Osteoblast (primary cell): ENCODE results near the gene TMEM82. TPM values are rescaled to one million over a fixed set of nuclear protein-coding genes. Genes with fewer than 3 reads are reported as not detected.

Experiments
- DNase-seq: peaks from one replicate; pipeline ENCODE4 v3.0.0; 2011; ENCODE audit warnings: low spot score, mixed read lengths; ENCODE audit not compliant: insufficient read length; ENCODE audit errors: missing footprints
- H2AFZ ChIP-seq: 2 replicates; pipeline ENCODE4 v1.6.0; 2011; ENCODE audit warnings: mild to moderate bottlenecking, low read length
- H3K27ac ChIP-seq: 2 replicates; pipeline ENCODE4 v1.5.1; 2011; ENCODE audit warnings: mild to moderate bottlenecking, low read depth, low read length, moderate library complexity
- H3K27me3 ChIP-seq: 2 replicates; pipeline ENCODE4 v1.6.0; 2012; ENCODE audit warnings: mild to moderate bottlenecking, control low read depth, inconsistent platforms, low read length, moderate library complexity; ENCODE audit not compliant: insufficient read depth
- H3K36me3 ChIP-seq: 2 replicates; pipeline ENCODE4 v1.5.1; 2011; ENCODE audit warnings: mild to moderate bottlenecking, low read length, control low read depth, moderate library complexity; ENCODE audit not compliant: insufficient read depth
- H3K4me1 ChIP-seq: 2 replicates; pipeline ENCODE4 v1.5.1; 2011; ENCODE audit warnings: mild to moderate bottlenecking, low read length, control low read depth, moderate library complexity; ENCODE audit not compliant: insufficient read depth
- H3K4me2 ChIP-seq: 2 replicates; pipeline ENCODE4 v1.6.0; 2011; ENCODE audit warnings: mild to moderate bottlenecking, low read length; ENCODE audit not compliant: insufficient read depth
- H3K4me3 ChIP-seq: fragments of 200-600 bp; sonication (generic); 3 replicates; pipeline ENCODE4 v1.5.1; 2012; ENCODE audit warnings: mild to moderate bottlenecking, low read length, inconsistent platforms; ENCODE audit not compliant: insufficient read depth
- H3K79me2 ChIP-seq: 2 replicates; pipeline ENCODE4 v1.6.0; 2012; ENCODE audit warnings: mild to moderate bottlenecking, low read length, control low read depth, inconsistent platforms; ENCODE audit not compliant: insufficient read depth
- H3K9me3 ChIP-seq: 2 replicates; pipeline ENCODE4 v1.5.1; 2011; ENCODE audit warnings: low read depth, low read length, control low read depth
- H4K20me1 ChIP-seq: 2 replicates; pipeline ENCODE4 v1.6.0; 2012; ENCODE audit warnings: mild to moderate bottlenecking, low read length, control low read depth; ENCODE audit not compliant: insufficient read depth
- total RNA-seq: library from RNA; depleted of rRNA; stranded (reverse); fragments of >200 nt; gene quantifications from 2 replicates; pipeline ENCODE4 v1.2.3, GENCODE V29; 2012
- TF ChIP-seq, protein P1 (sequence below): IDR thresholded peaks from 2 replicates; pipeline ENCODE4 v1.5.1; 2011; ENCODE audit warnings: mild to moderate bottlenecking, low read depth, low read length, moderate library complexity; ENCODE audit errors: extremely low read depth

TMEM82 gene
- total RNA-seq, 1 donor: not detected

- TF ChIP-seq, protein P1, sequence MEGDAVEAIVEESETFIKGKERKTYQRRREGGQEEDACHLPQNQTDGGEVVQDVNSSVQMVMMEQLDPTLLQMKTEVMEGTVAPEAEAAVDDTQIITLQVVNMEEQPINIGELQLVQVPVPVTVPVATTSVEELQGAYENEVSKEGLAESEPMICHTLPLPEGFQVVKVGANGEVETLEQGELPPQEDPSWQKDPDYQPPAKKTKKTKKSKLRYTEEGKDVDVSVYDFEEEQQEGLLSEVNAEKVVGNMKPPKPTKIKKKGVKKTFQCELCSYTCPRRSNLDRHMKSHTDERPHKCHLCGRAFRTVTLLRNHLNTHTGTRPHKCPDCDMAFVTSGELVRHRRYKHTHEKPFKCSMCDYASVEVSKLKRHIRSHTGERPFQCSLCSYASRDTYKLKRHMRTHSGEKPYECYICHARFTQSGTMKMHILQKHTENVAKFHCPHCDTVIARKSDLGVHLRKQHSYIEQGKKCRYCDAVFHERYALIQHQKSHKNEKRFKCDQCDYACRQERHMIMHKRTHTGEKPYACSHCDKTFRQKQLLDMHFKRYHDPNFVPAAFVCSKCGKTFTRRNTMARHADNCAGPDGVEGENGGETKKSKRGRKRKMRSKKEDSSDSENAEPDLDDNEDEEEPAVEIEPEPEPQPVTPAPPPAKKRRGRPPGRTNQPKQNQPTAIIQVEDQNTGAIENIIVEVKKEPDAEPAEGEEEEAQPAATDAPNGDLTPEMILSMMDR: no peak
- Histone ChIP-seq H3K4me1 (peaks cover 4% of the 10 kb centered on the region), H3K36me3 (peaks cover 51% of the 10 kb centered on the region), H4K20me1 (peaks cover 17% of the 10 kb centered on the region), H3K9me3 (no peaks in the 10 kb centered on the region), H3K4me2 (no peak overlapping the region), H3K4me3 (no peak overlapping the region), H3K27ac (no peak overlapping the region), H3K27me3 (no peaks in the 10 kb centered on the region), H2AFZ (no peak overlapping the region), H3K79me2 (peaks cover 41% of the 10 kb centered on the region)
- DNase-seq: peak; percentile 80
Measured at GRCh38 chr1:15717418-15718125, 24.7 kb upstream of the TMEM82 start.

DNA sequence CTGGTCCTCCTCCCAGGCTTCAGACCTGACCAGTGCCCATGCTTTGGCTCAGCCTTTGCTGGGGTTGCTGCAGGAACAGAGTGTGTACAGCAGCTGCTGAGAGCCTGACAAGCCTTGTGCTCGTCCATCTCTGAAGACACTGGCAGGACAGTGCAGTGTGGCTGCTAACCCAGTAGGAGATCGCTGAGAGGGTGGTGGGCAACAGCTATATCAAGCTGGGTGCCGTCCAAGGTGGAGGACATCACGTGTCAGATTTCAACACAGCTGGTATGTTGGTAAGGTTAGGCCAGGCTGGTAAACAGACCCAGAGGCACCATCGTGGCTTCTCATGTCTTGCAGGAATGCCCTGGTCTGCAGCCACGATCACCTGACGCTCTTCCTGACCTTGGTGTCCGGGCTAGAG lies 24.1 kb upstream of the TMEM82 start:
- Histone ChIP-seq H3K27ac (no peak overlapping the region), H4K20me1 (peaks cover 17% of the 10 kb centered on the region), H3K9me3 (no peaks in the 10 kb centered on the region), H2AFZ (no peak overlapping the region), H3K79me2 (peaks cover 34% of the 10 kb centered on the region), H3K27me3 (no peaks in the 10 kb centered on the region), H3K36me3 (peaks cover 57% of the 10 kb centered on the region), H3K4me3 (no peak overlapping the region), H3K4me1 (peaks cover 4% of the 10 kb centered on the region), H3K4me2 (no peak overlapping the region)
- peak; percentile 43 for DNase-seq
- TF ChIP-seq, protein P1: no peak

- Histone ChIP-seq H3K36me3 (peaks cover 62% of the 10 kb centered on the region), H3K27me3 (no peaks in the 10 kb centered on the region), H4K20me1 (peaks cover 17% of the 10 kb centered on the region), H3K4me1 (no peaks in the 10 kb centered on the region), H3K4me2 (no peak overlapping the region), H2AFZ (no peak overlapping the region), H3K27ac (no peak overlapping the region), H3K9me3 (no peaks in the 10 kb centered on the region), H3K79me2 (peaks cover 25% of the 10 kb centered on the region), H3K4me3 (no peak overlapping the region)
- TF ChIP-seq, protein P1: no peak
- peak; percentile 69 for DNase-seq
Measured at GRCh38 chr1:15719381-15720120, 22.7 kb upstream of the TMEM82 start.

DNA sequence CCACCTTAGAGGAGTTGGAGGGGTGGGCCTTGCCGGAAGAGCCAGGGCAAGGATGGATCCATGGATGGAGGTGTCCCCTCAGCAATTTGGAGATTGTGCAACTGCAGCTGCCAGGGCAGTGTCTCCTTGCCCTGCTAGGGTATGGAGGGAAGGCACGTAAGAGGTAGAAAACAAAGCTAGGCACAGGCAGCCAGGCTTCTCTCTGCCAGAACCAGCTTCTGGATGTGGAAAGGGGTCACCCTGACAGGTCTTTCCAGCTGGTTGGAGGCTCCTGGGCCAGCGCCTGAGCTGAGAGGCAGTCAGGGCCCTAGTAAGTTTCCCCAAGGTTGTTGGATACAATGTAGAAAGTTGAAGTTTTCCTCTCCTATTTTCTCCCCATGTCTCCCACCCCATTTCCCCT lies 21.4 kb upstream of the TMEM82 start:
- Histone ChIP-seq H3K4me1 (no peaks in the 10 kb centered on the region), H3K27ac (no peak overlapping the region), H3K79me2 (peaks cover 15% of the 10 kb centered on the region), H3K4me2 (no peak overlapping the region), H3K27me3 (no peaks in the 10 kb centered on the region), H2AFZ (no peak overlapping the region), H3K4me3 (no peak overlapping the region), H3K36me3 (peaks cover 70% of the 10 kb centered on the region), H4K20me1 (peaks cover 10% of the 10 kb centered on the region), H3K9me3 (no peaks in the 10 kb centered on the region)
- DNase-seq: peak; percentile 21
- TF ChIP-seq, protein P1: no peak
